ENCODE measurements around the gene MGAT2.
"Not testable (repeated sequence)": the region's sequence is repeated elsewhere in the genome, so short reads cannot be mapped to it uniquely, and the experiment has no call there.

The MGAT2 gene

GRCh38 chr14:49653508-49653907 is 32.9 kb downstream of the MGAT2 start:
- DNase-seq (ENCODE audit: low read depth in 1 of 2, low spot score in 1 of 2): no peak

GRCh38 chr14:49654511-49654910 is 33.9 kb downstream of the MGAT2 start:
- no peak for DNase-seq (ENCODE audit: low read depth in 1 of 2, low spot score in 1 of 2)

- DNase-seq (ENCODE audit: low read depth in 1 of 2, low spot score in 1 of 2): not testable (repeated sequence)
Observed at GRCh38 chr14:49657500-49657899, 36.9 kb downstream of the MGAT2 start.

- no peak for DNase-seq (ENCODE audit: low read depth in 1 of 2, low spot score in 1 of 2)
Observed at GRCh38 chr14:49659526-49660455, 39.2 kb downstream of the MGAT2 start.

GRCh38 chr14:49670475-49670874 is 49.9 kb downstream of the MGAT2 start:
- no peak for DNase-seq (ENCODE audit: low read depth in 1 of 2, low spot score in 1 of 2)

All from stimulated activated CD4-positive, alpha-beta T cell treated with anti-CD3 and anti-CD28 coated beads, Interleukin-15, amount 100 ng/mL, for 1 hour (primary cell).